T-helper 2 cell (primary cell): ENCODE data around the gene NECTIN3.

Experiments used
- DNase-seq, 5 experiments: peaks; one replicate each; pipeline versions ENCODE4 v3.0.0 to v3.0.0-alpha.2; 2012 to 2022
- total RNA-seq, 2 donors: gene quantifications; one replicate each; lab custom pipeline; 2026; lab: John Stamatoyannopoulos, UW

The NECTIN3 gene
- 4.2 to 10.3 reads per million in 2 donors for total RNA-seq

- DNase-seq = peak; percentile 68 to 89 (median 82)
These were observed at the start of gene NECTIN3 for GRCh38 chr3:111071257-111072030. Gene NECTIN3, plus strand, starts transcription at chr3:111071816. Its CDS starts 202 bp downstream, at chr3:111072018.

GRCh38 chr3:111027868-111028267, 43.7 kb upstream of the NECTIN3 start:
- DNase-seq = no peak

GRCh38 chr3:111031538-111031937, 40.1 kb upstream of the NECTIN3 start:
- DNase-seq = no peak

- DNase-seq = no peak
These were observed 38.9 kb upstream of the NECTIN3 start for GRCh38 chr3:111032677-111033076.

GRCh38 chr3:111033470-111034050, 38.1 kb upstream of the NECTIN3 start:
- no peak for DNase-seq

- no peak for DNase-seq
These were observed 36.3 kb upstream of the NECTIN3 start for GRCh38 chr3:111035316-111035715.

GRCh38 chr3:111035902-111036301, 35.7 kb upstream of the NECTIN3 start:
- DNase-seq = no peak

- DNase-seq = no peak
These were observed 30.7 kb upstream of the NECTIN3 start for GRCh38 chr3:111040959-111041358.

- DNase-seq = peak in 1 of 5 experiments; percentile 39
These were observed 26.1 kb upstream of the NECTIN3 start for GRCh38 chr3:111045564-111045963.

GRCh38 chr3:111047042-111047441, 24.6 kb upstream of the NECTIN3 start:
- no peak for DNase-seq

- no peak for DNase-seq
These were observed 23.7 kb upstream of the NECTIN3 start for GRCh38 chr3:111047812-111048435.

GRCh38 chr3:111051354-111051753, 20.3 kb upstream of the NECTIN3 start:
- no peak for DNase-seq

- DNase-seq = no peak
These were observed 3.0 kb upstream of the NECTIN3 start for GRCh38 chr3:111068574-111068973.

- no peak for DNase-seq
These were observed 1.4 kb upstream of the NECTIN3 start for GRCh38 chr3:111069974-111070771.

- peak in 1 of 5 experiments; percentile 16 for DNase-seq
These were observed 802 bp upstream of the NECTIN3 start for GRCh38 chr3:111070772-111071256.

- peak in 1 of 5 experiments; percentile 30 for DNase-seq
These were observed 660 bp downstream of the NECTIN3 start for GRCh38 chr3:111072031-111072921.

- DNase-seq = no peak
These were observed 1.6 kb downstream of the NECTIN3 start for GRCh38 chr3:111073218-111073617.

GRCh38 chr3:111076732-111077131, 5.1 kb downstream of the NECTIN3 start:
- no peak for DNase-seq

- DNase-seq = no peak
These were observed 5.8 kb downstream of the NECTIN3 start for GRCh38 chr3:111077369-111077768.

GRCh38 chr3:111080413-111080812, 8.8 kb downstream of the NECTIN3 start:
- no peak for DNase-seq

- no peak for DNase-seq
These were observed 9.5 kb downstream of the NECTIN3 start for GRCh38 chr3:111081008-111081545.
